Measurements from ENCODE around the gene PABPC1L.

The PABPC1L gene

GRCh38 chr20:44901974-44902373 lies 7.9 kb upstream of the PABPC1L start:
- DNase-seq = no peak

DNA sequence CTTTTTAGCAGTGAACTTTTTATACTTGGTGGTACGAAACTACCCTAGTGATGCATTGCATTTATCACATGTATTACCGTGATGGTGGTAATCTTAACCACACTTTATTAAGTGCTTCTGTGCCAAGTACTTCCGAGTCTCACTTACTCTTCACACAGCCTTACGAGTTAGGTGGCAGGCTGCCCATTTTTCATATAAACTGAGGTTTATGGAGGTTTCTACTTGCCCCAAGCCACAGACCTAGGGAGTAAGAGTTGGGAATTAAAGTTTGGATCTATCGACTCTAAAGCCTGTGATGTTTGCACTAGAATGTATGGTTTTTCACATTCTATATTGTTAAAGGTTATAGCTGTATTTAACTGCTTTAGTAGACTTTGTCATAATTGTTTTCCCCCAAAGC lies 5.5 kb upstream of the PABPC1L start:
- no peak for DNase-seq

DNA sequence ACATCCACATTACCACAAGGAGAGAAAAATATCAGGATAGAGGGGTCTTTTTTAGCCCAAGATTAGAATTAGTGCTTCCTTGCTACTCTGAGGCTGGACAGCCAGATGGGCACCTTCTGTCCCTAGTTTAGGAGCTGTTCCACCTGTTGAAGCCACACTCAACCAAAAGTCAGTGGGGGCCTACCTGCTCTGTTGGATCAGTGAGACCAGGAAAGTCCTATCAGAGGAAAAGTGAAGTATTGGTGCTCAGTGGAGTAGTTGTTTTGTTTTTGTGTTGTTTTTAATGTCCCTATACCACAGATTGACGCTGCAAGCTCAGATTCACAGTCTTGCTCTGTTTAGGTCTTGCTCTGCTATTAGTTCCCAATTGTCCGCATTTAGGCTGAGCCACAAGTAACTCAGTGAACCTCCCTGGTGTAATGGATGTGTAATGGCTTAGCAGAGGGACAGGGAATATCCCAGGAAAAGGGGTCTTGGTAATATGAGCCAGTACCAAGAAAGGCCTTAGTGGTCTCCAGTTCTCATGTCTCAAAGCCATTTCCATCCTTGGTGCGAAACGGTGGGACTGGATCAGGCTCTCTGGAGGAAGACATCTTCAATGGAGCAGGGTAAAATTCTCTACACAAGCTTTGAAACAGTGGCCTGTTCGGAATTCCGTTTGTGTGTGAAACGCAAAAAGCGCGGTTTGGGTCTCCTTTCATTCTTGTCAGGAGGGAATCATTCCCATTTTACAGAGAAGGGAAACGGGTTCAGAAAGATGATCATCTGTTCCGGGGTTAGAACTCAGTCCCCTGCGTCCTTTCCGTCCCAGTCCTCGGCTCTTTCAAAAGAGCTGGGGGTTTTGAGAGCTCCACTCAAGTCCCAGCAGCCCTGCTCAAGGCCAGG lies 631 bp upstream of the PABPC1L start:
- no peak for DNase-seq

DNA sequence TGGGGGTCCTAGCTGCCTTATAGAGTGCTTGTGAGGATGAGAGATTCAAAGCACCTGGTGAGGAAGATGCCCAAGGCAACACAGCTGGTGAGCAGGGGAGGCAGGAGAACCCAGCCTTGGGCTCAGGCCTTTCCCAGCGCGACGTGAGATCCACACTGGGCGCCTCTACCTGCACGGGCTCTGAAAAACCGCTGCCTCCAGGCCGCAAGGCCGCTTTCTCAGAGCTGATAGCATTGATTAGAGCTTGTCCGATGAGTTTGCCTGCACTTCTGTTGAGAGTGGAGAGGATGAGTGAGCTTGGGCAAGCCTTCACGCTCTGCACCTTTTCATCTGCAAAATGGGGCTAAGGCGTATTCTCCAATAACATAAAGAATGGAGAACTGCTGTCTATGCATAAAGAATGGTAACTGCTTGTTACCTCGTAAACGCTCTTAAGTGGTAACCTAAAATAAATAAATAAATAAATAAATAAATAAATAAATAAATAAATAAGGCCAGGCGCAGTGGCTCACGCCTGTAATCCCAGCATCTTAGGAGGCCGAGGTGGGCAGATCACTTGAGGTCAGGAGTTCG lies 916 bp downstream of the PABPC1L start:
- DNase-seq = no peak

DNA sequence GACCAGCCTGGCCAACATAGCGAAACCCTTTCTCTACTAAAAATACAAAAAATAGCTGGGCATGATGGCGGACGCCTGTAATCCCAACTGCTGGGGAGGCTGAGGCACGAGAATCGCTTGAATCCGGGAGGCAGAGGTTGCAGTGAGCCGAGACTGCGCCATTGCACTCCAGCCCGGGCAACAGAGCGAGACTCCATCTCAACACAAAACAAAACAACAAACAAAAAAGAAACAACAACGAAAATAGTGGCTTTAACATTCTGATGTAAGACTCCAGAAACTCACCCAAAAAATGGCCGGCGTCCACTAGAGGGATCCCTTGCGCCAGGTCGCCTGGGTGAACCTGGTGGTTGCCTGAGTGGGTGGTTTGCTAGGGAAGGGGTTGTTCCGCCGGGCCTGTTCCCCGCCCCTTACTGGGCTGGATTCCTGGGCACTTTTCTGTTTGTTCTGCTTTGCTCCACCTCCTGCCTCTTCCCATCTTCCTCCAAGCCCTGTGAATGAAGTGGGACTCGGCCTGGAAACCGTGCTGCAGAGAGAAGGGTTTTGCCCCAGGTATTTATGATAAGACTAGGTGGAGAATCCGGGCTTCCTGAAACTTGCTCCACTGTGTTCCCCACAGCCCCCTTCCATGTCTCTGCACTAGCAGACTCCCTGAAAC lies 1.5 kb downstream of the PABPC1L start:
- DNase-seq = peak; percentile 48

GRCh38 chr20:44912189-44912588 lies 2.3 kb downstream of the PABPC1L start:
- no peak for DNase-seq

GRCh38 chr20:44914924-44915323 lies 5.1 kb downstream of the PABPC1L start:
- DNase-seq = no peak

GRCh38 chr20:44916586-44916985 lies 6.7 kb downstream of the PABPC1L start:
- no peak for DNase-seq

- no peak for DNase-seq
These were observed 7.5 kb downstream of the PABPC1L start for GRCh38 chr20:44917399-44917798.

- DNase-seq = no peak
These were observed 8.5 kb downstream of the PABPC1L start for GRCh38 chr20:44918342-44918741.

DNA sequence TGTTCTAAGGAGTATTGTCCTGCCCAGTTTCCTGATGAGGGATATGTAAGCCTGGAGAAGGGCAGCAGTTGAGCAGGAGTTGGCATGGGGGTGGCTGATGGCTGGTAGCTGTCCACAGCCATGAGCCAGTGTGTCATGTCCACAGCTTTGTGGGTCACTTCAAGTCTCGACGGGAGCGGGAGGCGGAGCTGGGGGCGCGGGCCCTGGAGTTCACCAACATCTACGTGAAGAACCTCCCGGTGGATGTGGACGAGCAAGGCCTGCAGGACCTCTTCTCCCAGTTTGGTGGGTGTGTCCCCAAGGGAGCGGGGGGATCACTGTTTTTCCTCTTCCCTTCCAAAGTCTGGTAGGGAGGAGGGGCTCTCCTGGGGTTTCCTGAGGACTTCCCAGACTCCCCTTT lies 8.9 kb downstream of the PABPC1L start:
- DNase-seq = no peak

DNA sequence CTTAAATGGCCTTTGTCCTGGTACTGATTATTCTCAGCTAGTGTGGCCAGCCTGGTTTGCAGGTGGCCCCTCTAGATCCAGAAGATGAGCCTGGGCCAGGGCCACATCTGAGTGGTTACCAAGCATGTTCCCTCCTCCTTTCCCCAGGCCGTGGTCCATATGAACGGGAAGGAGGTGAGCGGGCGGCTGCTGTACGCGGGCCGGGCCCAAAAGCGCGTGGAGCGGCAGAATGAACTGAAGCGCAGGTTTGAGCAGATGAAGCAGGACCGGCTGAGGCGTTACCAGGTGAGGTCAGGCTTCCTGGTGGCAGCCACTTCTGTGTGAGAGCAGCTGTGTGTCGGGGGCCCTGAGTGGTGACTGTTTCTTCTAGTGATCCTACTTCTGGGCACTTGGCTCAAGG lies 11.6 kb downstream of the PABPC1L start:
- no peak for DNase-seq

DNA sequence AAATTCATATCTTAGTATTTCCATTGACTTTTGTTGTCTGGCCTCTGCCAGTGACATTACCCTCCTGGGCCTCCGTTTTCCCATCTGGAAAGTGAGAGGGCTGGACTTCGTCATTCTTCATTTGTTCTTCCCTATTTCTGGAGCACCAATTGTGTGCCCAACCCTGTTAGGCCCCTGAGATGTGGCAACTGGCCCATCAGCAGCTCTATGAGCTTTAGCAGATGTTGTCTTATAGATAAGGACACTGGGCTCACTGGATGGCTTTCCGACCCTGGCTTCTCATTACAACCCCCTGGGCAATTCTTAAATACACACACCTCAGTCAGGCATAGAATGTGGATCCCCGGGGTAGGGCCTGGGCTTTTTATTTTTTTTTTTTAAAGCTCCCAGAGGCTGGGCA lies 14.7 kb downstream of the PABPC1L start:
- no peak for DNase-seq

DNA sequence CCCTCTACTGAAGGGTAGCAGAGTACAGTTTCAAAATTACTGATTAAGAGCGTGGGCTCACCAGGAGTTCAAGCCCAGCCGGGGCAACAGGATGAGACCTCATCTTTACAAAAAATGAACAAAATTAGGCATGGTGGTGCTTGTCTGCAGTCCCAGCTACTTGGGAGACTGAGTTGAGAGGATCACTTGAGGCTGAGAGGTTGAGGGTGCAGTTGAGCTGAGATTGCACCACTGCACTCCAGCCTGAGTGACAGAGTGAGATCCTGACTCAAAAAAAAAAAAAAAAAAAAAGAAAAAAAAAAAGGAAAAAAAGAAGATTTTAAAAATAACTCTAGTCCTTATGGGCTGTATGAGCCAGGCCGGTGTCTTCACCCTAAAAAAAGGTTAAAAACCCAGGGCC lies 18.7 kb downstream of the PABPC1L start:
- no peak for DNase-seq

GRCh38 chr20:44930517-44931168 lies 20.8 kb downstream of the PABPC1L start:
- no peak for DNase-seq

DNA sequence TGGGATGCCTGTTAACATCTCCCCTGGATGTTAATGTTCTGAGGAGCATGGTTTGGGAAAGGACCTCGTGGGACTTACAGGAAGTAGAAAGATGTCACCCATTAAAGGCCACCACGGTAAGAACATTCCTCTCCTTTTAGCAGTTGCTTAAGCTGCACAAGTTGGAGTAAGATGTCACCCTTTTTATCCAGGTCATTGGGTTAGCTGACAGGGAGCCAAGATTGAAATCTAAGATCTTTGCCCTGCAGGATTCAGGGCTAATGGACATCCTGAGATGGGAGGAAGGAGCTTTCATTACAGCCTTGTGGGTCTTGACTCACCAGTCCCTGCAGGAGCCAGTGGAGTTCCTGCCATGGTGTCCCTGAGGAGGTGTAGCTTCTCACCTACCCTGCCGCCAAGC lies 22.1 kb downstream of the PABPC1L start:
- DNase-seq = no peak

DNA sequence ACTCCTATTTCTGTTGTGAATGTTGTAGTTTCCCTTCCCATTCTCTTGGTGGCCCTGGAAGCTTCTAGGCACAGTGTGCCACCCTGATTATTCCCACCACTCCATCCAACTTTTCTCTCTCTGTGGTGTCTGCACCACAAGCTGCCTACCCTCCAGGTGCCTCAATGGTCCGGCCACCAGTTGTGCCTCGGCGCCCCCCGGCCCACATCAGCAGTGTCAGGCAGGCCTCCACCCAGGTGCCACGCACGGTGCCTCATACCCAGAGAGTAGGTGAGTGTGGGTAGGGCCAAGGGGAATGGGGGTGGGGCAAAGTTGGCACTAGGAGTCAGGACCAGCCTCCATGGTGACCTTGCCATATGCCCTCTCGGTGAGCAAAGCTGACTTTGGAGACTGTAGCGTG lies 23.1 kb downstream of the PABPC1L start:
- DNase-seq = no peak

GRCh38 chr20:44936510-44936909 lies 26.6 kb downstream of the PABPC1L start:
- no peak for DNase-seq

DNA sequence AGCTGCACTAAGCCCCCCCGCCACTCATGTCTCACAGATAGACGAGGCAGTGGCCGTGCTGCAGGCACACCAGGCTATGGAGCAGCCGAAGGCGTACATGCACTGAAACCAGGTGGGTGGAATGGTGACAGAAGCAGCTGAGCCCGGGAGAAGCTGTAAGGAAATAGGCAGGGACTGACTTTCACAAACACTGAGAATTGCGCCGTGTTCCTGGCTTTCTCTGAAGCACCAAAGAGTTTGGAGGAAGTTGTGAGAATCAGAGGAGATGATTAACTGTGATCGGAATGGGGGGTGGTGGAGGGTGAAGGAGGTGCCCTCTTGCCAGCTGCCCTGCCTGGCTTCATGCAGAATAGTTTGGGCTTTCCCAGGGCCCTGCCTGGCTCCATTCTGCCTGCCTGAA lies 28.8 kb downstream of the PABPC1L start:
- no peak for DNase-seq

DNA sequence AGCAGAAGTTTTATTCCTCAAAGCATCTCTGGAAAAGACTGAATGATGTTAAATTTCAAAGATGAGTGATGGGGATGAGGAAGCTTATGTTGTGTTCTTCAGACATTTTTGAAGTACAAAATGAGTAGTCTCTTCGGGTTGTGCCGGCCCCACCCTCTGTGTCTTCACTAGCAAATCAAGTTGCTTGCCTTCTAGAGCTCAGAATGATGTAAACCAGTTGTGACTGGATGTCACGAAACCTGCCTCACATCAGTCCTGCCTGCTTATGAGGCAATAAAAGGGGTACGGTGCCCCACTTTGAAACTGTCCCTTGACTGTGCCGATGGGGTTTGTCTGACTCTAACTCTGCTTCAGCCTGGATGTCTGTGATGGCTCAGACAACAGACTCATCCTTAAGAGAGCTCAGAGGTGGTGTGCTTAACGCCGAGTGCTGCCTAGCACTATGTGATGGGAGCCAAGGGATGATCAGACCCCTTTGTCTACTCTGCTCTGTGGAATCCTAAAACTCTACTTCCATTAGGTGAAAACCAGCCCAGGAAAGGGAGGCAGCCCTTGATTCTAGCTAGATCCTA lies 31.3 kb downstream of the PABPC1L start:
- no peak for DNase-seq

GRCh38 chr20:44942264-44942973 lies 32.6 kb downstream of the PABPC1L start:
- no peak for DNase-seq

DNA sequence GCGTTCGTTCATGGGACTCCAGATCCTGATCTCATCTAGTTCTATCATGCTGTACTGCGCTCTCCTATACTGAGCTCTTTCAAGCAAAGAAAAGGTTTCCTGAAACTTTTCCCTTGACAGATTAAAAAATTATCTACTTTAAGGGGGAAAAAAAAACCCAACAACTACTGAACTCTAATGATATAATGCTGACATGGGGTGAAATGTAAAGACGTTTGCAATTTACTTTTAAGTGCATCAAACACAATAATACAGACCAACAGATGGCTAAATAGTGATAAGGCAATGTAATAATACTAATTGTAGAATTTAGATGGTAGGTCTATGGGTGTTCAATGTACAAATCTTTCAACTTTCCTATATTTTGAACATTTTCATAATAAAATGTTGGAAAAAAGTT lies 34.0 kb downstream of the PABPC1L start:
- DNase-seq = no peak

DNA sequence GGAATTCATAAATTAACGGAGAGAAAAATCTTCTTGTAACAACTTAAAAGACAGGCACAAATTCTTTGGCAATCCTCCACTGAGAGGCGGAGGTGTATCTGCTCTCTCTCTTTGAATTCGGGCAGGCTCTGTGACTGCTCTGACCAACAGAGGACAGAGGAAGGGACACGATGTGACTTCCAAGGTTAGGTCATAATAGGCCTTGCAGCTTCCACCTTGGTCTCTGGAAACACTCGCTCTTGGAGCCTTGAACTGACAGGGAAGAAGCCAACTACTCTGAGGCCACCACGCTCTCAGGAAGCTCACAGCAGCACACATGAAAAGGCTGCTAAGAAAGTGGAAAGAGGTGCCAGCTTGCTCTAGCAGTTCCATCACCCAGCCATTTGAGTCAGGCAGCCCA lies 35.4 kb downstream of the PABPC1L start:
- DNase-seq = no peak

Measured in activated CD4-positive, CD25-positive, alpha-beta regulatory T cell treated with anti-CD3 and anti-CD28 coated beads, Interleukin-2, amount 50 U/mL, for 72 hours (primary cell).